SIG-M5 treated with dmso at 0.1 percent for 504 hours (cell line): ENCODE results near the gene CHSY1.

Source experiments
- DNase-seq: peaks from one replicate; lab custom pipeline; 2025; ENCODE audit not compliant: unreplicated experiment; lab: John Stamatoyannopoulos, UW

Gene CHSY1

DNA sequence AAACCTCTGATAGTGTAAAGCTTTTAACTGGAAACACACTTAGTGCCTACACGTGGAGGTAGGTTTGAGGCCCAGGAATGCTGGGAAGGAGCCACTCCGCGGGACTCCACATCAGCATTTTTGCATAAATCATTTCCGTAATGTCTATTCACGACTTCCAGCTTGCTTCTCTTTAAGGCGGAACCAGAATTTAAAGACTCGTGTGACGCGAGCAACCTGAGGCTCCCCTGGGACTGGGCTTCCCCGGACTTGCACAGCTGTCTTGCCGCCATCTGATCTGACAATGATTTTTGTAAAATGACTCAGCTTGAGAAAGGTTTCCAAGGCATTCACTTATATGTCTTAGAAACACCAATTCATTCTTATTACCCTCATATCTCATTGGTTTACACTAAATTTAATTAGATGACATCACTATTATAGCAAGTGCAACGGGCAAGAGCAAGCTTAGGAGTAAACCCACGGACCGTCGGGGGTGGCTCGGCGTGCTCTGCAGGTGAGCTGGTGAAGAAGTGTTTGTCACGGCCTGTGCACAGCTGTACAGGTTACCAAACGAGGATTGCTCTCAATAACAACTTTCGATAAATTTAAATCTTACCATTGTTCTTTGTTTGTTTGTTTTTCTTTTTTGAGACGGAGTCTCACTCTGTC lies 95.2 kb downstream of the CHSY1 start:
- DNase-seq, result no peak

DNA sequence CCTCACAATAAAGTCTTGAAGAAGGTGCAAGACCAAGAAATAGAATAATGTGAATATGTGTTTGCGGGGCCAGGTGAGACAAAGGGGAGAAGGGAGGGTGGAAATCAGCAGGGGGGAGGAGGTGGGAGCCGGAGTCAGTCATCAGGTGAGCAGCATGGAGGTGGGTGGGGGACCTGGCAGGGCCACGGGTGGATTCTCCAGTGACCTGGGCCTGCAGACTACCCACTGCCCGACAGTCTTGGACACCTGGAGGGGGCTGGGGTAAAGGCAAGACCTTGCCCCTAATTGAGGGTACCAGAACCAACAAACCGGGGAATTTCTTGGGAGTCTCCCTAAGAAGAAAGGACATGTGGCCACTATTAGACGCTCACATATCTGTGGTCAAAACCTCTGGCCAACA lies 95.8 kb downstream of the CHSY1 start:
- DNase-seq, result no peak

DNA sequence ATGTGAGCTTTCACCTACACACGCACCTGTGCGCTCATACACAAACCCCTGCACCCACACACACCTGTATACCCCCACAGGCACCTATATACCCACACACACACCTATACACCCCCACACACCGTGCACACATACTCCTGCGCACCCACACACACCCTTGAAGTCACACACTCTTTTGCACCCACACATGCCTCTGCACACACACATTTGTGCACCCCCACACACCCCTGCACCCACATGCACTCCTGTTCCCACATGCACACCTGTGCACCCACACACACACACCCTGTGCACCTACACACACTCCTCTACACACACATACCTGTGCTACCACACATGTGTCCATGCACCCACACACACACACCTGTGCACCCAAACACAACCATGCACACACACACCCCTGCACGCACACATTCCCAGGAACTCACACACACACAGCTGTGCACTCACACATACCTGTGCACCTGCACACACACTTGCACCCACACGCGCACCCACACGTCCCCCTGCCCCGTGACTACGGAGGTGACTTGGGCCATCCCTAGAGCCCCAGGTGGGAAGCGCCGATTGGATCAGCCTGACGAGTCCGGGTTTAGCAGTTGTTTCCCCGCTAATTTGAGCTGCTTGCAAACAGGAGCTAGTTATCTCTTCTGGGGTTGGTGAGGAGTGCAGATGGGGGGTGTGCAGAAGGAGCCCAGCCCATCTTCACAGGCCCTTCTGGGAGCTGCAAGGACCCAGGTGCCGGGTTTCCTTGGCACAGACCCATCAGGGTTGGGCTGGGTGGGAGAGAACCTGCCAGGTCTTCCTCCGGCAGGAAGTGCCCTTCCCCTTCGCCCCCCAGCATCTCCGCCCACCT lies 97.8 kb downstream of the CHSY1 start:
- no peak for DNase-seq

DNA sequence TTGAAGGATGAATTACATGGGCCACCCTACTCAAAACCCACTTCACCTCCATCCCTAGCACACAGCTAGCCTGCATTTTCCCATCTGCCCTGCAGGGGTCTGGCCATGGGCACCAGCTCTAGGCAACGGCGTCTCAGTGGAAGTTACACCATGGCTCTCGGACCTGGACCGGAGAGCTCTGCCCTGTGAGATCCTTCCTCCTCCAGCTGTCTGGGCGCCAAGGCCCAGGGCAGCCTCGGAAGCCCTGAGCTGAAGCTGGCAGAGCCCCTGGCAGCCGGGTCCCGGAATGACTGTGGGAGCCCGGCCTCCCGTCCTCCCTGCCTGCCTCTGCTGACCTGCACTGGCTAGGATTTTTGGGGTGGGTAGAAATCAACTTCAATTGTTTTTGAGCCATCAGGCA lies 98.9 kb downstream of the CHSY1 start:
- DNase-seq, result peak; percentile 36

DNA sequence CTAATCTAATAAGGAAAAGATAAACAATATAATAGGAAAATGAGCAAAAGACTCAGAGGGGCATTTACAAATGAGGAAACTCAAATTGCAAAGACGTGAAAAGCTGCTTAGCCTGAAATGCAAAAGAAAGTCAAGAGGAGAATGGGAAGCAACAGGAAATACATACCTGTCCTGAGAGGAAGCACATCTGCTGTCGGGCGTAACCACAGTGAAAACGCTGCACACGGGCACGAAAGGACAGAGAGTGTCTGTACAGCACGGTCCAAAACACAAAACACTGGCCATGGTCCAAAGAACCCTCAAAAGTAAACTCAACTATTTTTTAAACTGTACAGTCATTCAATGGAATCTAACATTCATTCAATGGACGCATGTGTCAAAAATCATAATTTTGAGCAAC lies 100.6 kb downstream of the CHSY1 start:
- no peak for DNase-seq

DNA sequence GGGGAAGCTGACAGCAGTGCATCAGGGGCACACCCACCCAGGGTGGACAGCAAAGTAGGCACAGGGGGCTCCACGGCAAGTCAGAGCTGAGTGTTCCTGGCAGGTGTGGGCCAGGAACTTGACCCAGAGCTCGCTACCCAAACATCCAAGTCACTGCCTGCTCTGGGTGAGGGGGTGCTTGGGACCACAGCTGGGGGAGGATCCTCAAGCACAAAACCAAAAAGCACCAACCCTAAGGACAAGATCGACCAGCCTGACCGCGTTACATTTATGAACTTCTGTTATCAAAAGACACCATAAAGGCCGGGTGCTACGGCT lies 101.2 kb downstream of the CHSY1 start:
- no peak for DNase-seq

DNA sequence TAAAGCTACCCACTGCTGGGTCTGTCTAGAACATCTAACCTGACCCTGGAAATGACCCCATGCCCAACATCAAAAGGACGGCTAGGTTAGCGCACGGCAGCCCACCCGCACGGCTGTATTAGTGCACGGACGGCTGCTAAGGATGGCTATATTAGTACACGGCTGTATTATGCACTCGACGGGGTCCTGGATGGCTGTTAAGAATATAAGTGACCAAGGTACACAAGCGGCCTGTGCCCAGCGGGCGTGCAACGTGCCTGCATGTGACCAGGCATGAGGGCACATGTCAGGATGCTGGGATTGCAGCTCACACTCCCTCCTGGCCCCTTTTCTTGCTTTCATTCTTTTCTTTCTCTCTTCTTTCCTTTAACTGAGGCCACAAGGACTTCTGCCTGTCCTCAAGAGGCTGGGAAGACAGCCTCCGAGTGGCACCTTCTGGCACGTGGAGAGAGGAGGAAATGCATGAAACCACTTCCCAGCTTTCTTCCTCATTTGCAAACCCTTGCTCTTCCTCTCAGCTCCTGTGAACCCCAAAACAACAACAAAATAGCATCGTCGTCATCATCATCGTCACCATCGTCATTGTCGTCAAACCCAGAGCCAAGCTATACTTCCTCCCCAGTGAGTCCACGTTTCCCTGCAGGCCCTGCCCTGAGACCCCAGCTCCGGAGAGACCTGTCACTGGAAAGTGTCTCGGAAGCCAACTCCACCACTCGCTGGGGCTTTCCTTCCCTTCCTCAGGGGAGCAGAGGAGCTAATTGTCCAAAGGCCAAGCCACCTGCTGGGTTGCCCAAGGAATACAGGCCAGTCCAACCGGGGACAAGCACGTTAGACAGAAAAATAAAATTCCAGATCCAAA lies 101.8 kb downstream of the CHSY1 start:
- no peak for DNase-seq

DNA sequence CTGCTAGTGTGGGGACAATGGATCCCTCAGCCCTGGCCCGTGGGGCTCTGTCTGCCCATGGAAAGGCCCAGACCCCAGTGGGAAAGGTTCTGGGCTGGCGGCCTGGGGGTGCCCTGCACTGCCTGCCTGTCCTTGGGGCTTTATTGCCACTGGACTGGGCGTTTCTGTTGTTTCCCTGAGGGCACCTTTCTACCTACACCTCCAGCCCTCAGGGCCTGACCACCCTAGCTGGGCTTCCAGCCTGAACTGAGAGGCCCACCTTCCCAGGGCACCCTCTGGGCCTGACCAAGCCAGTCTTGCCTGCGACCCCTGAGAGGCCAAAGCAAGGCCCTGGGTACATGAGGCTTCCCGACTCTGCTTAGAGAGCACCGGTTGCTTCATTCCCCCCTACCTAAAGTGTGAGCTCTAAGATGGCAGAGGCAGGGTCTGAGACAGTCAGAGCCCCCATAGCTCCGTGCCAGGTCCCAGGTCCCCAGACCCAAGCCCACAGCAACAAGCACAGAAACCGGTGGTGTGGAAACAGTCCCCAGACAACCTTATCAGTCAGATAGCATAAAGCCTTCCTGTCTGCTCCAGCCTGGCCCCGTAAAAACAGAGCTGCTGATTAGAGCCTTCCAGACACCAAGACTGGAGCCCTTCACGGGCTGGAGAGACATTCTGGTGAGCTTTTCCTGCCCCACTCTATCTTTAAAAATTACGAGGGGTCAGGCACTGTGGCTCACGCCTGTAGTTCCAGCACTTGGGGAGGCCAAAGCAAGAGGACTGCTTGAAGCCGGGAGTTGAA lies 102.8 kb downstream of the CHSY1 start:
- DNase-seq, result no peak

DNA sequence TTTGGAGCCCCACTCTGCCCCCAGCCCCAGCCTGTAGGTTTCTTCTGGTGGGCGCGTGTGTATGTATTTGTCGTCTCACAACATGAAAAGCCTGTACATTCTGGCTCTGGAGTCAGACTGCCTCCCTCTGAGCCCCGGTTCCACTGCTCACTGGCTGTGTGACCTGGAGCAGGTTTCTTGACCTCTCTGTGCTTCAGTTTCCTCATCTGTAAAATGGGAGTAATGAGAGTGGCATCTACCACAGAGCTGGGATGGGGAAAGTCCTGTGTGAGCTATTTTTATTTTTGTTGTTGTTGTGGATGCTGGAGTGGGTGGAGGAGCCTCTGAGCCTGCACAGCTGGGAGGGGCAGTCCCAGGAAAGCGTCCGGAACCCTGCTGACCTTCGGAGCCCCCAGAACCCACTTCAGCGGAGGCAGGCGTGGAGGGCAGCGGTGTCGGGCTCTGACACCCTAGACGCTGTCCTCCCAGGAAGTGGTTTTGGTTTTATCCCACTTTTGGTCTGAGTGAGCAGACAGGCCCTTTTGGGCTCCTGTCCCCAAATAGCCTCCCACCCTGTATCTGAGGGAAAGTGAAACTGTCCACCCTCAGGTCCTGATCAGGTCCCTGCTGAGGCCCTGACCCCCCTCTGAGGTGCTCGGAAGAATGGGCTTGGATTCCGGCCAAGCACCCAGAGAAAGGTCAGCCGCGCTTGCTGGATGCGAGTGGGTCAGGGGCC lies 103.5 kb downstream of the CHSY1 start:
- DNase-seq, result no peak

DNA sequence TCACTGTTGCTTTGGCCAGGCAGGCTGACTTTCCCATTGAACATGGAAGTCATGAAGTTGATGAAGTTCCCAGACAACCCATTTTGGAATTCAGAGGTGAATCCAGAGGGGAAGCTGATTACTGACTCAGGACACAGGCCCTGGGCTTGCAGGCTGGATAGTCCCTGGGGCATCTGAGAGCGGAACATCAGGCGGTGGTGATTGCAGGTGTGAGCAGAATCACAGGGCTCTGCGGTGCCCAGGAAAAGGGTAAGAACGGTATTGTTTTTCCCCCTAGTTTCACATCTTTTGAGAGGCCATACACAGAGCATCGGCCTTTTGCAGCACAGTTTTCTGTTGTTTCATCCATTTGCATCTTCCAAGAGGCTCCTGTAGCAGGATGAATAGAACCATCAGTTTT lies 104.7 kb downstream of the CHSY1 start:
- DNase-seq, result no peak

DNA sequence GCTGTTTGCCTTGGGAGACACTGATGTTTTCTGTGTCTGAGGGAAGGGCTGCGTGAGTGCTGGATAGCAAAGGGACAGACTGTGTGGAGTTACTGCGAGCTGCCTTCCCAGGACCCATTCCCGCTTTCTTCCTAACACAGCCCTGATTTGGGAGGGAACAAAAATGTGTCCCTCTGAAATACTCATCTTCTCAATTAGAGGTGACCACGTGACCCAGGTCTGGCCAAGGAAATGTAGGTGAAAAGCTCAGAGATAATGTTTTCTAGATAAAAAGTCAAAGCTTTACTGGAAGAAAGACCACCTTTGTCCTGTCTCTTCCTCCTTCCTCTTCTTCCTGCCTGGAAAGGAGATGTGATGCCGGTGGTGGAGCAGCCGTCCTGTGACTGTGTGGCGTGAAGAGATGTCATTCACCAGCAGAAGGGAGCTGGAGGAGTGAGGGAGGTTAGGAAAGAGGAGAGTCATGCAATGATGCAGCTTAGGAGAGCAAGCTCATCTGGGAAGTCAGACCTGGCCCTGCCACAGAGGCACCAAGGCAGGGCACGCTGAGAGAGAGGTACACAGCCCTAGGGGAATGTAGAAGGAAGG lies 105.6 kb downstream of the CHSY1 start:
- no peak for DNase-seq

DNA sequence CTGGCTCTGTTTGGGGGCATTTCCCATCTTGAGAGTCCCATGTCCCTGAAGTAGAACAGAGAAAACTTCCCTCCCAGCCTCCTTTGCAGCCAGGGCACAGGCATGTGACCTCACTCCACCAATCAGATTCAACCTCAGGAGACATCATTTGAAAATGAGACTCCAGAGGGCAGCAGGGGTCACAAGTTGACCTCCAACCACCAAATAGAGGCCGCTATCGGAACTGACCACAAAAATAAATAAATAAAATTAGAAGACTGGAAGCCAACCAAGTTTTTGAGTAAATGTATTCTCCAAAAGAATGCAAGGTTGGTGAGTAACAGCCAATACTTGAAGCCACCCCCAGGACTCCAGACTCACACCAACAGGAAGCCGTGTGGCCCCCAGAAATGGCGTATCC lies 106.5 kb downstream of the CHSY1 start:
- no peak for DNase-seq

DNA sequence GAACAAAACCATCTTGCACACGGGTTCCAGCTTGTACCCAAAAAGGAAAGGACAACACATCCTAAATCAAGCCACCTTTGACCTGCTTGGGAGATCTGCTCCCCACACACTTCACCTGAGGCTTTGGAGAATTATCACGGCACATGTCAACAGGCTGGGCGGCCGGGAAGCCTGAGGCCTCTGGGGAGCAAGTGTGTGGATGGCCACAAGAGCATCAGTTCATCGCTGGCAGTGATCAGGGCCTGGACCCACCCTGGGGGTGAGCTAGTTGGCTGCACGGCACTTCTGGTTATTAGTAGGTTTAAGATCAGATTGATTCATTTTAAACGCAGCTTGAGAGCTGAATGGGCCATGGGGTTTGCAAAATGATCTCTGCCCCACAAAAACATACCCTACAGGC lies 108.5 kb downstream of the CHSY1 start:
- DNase-seq, result no peak

DNA sequence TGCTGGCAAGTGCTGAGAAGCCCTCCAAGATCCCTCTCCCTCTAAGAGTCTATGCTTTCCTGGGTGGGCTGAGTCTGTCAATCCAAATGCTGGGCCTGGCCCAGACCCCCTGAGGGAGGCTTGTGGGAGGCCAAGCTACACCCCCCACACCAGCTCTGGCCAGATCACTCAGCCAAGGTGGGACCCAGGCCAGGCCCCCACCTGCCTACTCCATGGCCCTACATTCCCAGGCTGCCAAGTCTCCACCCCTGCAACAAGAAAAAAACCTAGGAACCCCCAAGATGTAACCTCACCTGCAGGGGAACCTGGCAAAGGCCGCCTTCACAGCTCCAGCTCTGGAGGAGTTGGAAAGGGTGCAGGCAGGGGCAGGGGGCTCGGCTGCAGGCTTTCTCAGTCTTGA lies 109.1 kb downstream of the CHSY1 start:
- no peak for DNase-seq

DNA sequence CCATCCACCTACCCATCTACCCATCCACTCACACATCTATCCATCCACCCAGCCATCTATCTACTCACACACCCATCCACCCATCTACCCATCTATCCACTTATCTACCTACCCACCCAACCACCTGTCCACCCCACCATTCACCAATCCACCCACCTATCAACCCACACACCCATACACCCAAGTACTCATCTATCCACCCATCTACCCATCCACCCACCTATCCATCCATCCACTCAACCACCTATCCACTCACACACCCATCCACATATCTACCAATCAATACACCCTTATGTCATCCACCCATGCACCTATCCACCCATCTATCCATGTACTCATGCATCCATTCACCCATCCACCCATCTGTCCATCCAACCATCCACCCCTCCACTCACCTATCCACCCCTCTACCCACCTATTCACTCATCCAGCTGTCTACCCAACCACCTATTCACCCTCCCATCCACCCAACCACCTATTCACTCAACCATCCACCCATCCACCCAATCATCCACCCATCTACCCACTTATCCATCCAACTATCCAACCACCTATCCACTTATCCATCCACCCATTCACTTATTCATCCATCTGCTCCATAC lies 109.8 kb downstream of the CHSY1 start:
- no peak for DNase-seq

DNA sequence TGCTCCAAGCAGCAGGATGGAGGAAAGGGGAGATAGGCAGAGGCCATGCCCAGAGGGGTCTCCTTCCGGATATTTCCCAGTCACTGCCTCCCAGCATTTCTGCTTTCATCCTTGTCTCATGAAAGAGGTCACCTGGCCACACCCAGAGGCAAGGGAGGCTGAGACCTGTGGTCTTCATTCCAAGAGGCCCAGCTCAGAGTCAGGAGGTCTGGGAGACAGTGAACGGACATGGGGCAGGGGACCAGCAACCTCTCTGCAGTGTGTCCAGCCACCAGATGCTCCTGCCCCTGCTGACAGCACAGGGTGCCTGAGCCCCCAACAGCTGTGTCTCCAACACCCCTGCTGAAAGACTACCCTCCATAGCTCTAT lies 111.2 kb downstream of the CHSY1 start:
- DNase-seq, result no peak

DNA sequence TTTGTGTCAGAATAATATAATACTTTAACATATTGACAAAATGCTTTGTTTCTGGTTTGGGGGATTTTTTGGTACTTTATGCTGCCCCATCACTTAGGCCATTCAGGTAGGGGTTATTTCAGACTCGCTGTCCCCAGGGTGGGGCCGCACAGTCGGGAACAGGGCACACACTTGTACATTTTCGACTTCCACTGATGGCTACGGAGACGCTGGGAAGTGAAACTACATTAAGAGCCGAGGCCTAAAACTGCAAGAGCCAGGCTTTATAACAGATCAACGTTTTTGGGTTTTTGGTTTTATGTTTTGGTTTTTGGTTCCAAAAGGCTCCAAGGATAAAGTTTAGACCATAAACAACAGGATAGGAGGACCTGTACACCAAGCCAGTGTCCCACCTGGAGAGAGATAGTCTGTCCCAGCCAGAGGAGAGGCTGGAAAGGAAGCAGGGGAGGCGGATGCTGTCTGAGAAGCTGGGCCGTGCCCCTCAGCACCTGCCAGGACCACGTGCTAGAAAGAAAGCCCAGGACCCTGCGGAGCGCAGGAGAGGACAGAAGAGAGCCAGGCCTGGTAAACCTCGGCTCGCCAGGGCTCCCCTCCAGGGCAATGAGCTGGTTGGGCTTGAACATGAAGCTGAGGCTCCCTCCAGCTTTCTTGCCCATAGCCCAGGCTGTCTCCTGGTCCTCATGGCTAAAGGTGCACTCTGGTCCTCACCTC lies 111.7 kb downstream of the CHSY1 start:
- peak; percentile 30 for DNase-seq

DNA sequence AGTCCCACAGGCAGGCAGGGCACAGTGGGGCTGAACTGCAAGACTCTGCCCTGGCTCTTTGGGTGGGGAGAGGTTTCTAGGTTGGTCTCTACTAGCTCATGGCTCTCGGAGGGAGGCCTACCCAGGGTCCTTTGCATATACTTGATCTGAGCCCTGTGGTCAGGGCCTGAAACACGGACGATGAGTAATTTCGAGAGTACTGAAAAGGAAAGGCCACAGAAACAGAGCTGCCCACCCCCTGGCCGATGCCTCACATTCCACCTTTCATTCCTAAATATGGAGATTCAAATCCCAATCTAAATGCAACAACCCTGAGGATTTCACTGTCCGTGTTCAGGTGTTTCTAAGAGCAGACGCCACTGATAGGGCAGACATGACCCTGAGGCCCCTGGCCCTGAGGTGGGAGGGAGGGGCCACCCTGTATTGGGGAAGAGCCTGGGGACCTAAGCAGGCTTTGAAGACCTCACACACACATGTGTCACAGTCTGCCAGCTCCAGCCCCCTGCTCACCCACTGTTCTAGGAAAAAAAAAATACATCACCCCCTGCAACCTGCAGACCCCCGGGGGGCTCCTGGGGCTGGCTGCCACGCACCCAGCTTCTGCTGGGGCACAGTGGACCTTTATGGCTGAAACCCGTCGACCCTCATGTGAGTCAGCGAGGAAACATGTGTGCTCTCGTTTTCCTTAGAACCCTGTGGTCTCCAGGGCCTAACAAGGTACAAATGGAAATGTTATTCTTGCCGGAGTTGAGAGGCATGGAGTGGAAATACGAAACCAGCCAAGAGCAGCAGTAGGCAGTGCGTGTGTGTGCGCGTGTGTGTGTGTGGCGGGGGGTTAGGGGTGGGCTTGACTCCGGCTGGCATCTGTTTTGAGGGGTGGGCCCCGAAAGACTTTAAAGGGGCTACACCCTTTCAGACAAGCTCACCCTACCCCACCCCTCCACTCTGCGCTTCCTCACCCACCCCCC lies 112.7 kb downstream of the CHSY1 start:
- no peak for DNase-seq
